ENCODE measurements around the gene SLC35B4. TPM values are rescaled to one million over a fixed set of nuclear protein-coding genes. Genes with fewer than 3 reads are reported as not detected.

Gene SLC35B4
- total RNA-seq, 2 donors from 2014 or later = 12.6 to 18.1 TPM

DNA sequence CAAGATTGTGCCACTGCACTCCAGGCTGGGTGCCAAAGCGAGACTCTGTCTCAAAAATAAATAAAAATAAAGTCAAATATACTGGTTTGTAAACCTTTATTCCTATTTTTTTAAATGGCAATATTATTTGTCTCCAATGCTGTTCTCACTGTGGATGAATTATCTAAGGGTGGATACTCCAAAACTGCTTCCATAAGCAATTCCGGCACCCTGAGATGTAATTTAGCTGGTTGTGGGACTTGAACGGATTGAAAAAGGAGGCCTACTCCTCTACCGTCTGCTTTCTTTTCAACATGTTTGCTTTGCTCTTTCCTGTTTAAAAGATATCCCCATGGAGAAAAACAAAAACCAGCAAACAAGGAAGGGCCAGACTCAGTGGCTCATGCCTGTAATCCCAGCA is 54.4 kb downstream of the SLC35B4 start:
- ATAC-seq (ENCODE audit: insufficient number of reproducible peaks, low FRiP score, low read depth) = no peak
- Histone ChIP-seq H3K27ac (no peak overlapping the region), H3K27me3 (replicated peaks; ENCODE audit: insufficient read depth) (no peaks in the 10 kb centered on the region), H3K9me3 (no peaks in the 10 kb centered on the region), H3K4me1 (ENCODE audit: control insufficient read depth in 1 of 2, low read depth in 2 of 2) (no peaks in the 10 kb centered on the region), H3K4me3 (no peak overlapping the region), H3K36me3 (no peaks in the 10 kb centered on the region)
- DNase-seq (ENCODE audit: low spot score) = no peak
- TF ChIP-seq, protein P1, sequence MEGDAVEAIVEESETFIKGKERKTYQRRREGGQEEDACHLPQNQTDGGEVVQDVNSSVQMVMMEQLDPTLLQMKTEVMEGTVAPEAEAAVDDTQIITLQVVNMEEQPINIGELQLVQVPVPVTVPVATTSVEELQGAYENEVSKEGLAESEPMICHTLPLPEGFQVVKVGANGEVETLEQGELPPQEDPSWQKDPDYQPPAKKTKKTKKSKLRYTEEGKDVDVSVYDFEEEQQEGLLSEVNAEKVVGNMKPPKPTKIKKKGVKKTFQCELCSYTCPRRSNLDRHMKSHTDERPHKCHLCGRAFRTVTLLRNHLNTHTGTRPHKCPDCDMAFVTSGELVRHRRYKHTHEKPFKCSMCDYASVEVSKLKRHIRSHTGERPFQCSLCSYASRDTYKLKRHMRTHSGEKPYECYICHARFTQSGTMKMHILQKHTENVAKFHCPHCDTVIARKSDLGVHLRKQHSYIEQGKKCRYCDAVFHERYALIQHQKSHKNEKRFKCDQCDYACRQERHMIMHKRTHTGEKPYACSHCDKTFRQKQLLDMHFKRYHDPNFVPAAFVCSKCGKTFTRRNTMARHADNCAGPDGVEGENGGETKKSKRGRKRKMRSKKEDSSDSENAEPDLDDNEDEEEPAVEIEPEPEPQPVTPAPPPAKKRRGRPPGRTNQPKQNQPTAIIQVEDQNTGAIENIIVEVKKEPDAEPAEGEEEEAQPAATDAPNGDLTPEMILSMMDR (IDR thresholded peaks at IDR 0.05) = no peak

DNA sequence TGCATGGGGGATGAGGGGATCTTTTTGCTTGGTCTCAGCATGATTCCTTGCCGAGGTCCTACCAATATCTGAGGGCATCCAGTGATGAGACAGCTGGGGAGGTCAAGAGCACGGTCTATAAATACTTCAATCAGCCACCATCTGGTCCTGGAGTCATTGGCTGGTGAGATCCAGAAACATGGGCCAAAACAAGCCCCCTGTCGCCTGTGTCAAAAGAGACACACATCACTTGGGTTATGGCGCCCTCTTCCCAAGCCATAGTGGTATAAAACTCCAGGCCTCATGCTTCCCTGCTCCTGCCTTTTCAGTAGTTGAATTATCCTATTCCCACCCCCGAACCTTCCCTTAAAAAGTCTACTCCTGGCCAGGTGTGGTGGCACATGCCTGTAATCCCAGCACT is 60.9 kb downstream of the SLC35B4 start:
- Histone ChIP-seq H3K4me1 (ENCODE audit: control insufficient read depth in 1 of 2, low read depth in 2 of 2) (no peaks in the 10 kb centered on the region), H3K9me3 (no peaks in the 10 kb centered on the region), H3K27ac (no peak overlapping the region), H3K36me3 (no peaks in the 10 kb centered on the region), H3K4me3 (no peak overlapping the region), H3K27me3 (replicated peaks; ENCODE audit: insufficient read depth) (no peaks in the 10 kb centered on the region)
- DNase-seq (ENCODE audit: low spot score) = no peak
- no peak for ATAC-seq (ENCODE audit: insufficient number of reproducible peaks, low FRiP score, low read depth)
- TF ChIP-seq, protein P1 (IDR thresholded peaks at IDR 0.05) = no peak

DNA sequence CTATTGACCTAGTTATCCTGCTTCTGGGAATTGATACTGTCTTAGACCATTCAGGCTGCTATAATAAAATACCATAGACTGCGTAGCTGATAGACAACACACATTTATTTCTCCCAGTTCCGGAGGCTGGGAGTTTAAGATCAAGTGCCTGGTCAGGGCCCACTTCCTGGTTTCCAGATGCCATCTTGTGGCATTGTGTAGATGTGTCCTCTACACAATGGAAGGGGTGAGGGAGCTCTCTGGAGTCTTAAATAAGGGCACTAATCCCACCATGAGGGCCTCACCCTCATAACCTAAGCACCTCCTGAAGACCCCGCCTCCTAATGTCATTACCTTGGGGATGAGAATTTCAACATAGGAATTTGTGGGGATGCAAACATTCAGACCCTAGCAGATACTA is 62.4 kb downstream of the SLC35B4 start:
- DNase-seq (ENCODE audit: low spot score) (no peak), ATAC-seq (ENCODE audit: insufficient number of reproducible peaks, low FRiP score, low read depth) (no peak)
- Histone ChIP-seq H3K36me3 (no peaks in the 10 kb centered on the region), H3K4me3 (no peak overlapping the region), H3K4me1 (ENCODE audit: control insufficient read depth in 1 of 2, low read depth in 2 of 2) (no peaks in the 10 kb centered on the region), H3K27ac (no peak overlapping the region), H3K9me3 (no peaks in the 10 kb centered on the region), H3K27me3 (replicated peaks; ENCODE audit: insufficient read depth) (no peaks in the 10 kb centered on the region)
- TF ChIP-seq, protein P1 (IDR thresholded peaks at IDR 0.05) = no peak

DNA sequence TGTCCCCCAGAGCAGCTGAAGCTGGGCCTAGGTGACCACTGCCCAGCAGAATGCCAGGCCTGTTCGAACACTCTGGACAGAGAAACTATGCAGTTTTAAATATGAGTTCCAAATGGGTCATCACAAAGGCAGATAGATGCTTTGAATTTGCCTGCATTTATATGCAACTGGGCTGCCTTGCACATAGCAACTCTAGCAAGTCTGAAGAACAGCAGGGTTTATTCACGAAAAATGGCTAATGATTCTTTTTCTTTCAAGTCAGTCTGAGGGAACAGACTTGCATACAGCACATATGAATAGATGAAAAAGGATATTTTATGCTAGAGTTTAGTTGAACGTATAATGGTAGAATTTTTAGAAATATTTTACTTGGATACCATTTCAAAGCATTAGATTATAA is 68.5 kb downstream of the SLC35B4 start:
- H3K27me3 ChIP-seq (replicated peaks; ENCODE audit: insufficient read depth) = no peaks in the 10 kb centered on the region
- DNase-seq (ENCODE audit: low spot score) (no peak), ATAC-seq (ENCODE audit: insufficient number of reproducible peaks, low FRiP score, low read depth) (no peak)
- no peaks in the 10 kb centered on the region for H3K36me3 ChIP-seq
- H3K27ac ChIP-seq = no peak overlapping the region
- TF ChIP-seq, protein P1 (IDR thresholded peaks at IDR 0.05) = no peak
- H3K4me1 ChIP-seq (ENCODE audit: control insufficient read depth in 1 of 2, low read depth in 2 of 2) = no peaks in the 10 kb centered on the region
- H3K4me3 ChIP-seq = no peak overlapping the region
- H3K9me3 ChIP-seq = no peaks in the 10 kb centered on the region

DNA sequence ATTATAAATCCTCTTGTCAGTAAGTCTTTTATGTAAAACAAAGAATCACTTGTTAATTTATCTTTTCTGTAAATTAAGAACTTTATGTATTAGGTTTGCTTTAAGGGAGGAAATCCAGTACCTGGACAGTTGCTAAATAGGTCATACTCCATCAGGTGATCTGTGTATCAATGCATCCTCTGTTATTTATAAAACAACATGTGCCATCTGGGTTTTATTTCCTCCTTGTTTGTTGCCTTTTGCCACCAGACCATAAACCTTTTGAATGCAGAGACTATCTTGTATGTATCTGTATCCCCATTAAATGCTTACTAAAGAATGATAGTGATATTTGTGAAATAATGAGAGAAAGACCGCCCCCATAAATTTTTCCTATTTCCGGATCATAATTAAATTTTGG is 70.0 kb downstream of the SLC35B4 start:
- Histone ChIP-seq H3K36me3 (no peaks in the 10 kb centered on the region), H3K9me3 (no peaks in the 10 kb centered on the region), H3K4me1 (ENCODE audit: control insufficient read depth in 1 of 2, low read depth in 2 of 2) (no peaks in the 10 kb centered on the region), H3K4me3 (no peak overlapping the region), H3K27me3 (replicated peaks; ENCODE audit: insufficient read depth) (no peaks in the 10 kb centered on the region), H3K27ac (no peak overlapping the region)
- ATAC-seq (ENCODE audit: insufficient number of reproducible peaks, low FRiP score, low read depth) (no peak), DNase-seq (ENCODE audit: low spot score) (no peak)
- TF ChIP-seq, protein P1 (IDR thresholded peaks at IDR 0.05) = no peak
